HepG2 (cell line): ENCODE measurements around the gene STARD10. TPM values are rescaled to one million over a fixed set of nuclear protein-coding genes. Genes with fewer than 3 reads are reported as not detected.

ENCODE experiments used
- DR1 ChIP-seq: sonication (generic); formaldehyde crosslinking; IDR thresholded peaks from 2 replicates; pipeline ENCODE4 v1.8.0; 2021; ENCODE audit warnings: mild to moderate bottlenecking, missing genetic modification reagents, inconsistent platforms
- HIVEP1 ChIP-seq: sonication (generic); formaldehyde crosslinking; IDR thresholded peaks from 2 replicates; pipeline ENCODE4 v1.4.0; 2020; ENCODE audit warnings: mild to moderate bottlenecking, missing genetic modification reagents
- HMGXB3 ChIP-seq: sonication (generic); formaldehyde crosslinking; IDR thresholded peaks from 2 replicates; pipeline ENCODE4 v1.4.0; 2020; ENCODE audit warnings: missing genetic modification reagents, borderline replicate concordance
- ZNF737 ChIP-seq: sonication (generic); formaldehyde crosslinking; IDR thresholded peaks from 2 replicates; pipeline ENCODE4 v1.5.0; 2020; ENCODE audit warnings: missing genetic modification reagents, mild to moderate bottlenecking, borderline replicate concordance
- polyA plus RNA-seq, 8 experiments: library from polyadenylated mRNA; depleted of rRNA in 3 of 8; stranded (reverse) in 7 of 8; unstranded in 1 of 8; fragments of >200 nt; fragmentation: Illumina TruSeq in 4 of 8; extraction: Trizol in 4 of 8; gene quantifications; 2 replicates each; pipeline versions ENCODE4 v1.2.1 to v1.2.3, GENCODE V29; 2011 to 2016; ENCODE audit warnings: low read depth in 4 of 8, missing spikeins in 1 of 8, mixed read lengths in 1 of 8; ENCODE audit not compliant: insufficient read depth in 1 of 8
- total RNA-seq, 5 experiments: library from RNA; depleted of rRNA; stranded (reverse); fragments of >200 nt; fragmentation: Illumina TruSeq; extraction: Trizol; gene quantifications; 2 replicates each; pipeline ENCODE4 v1.2.3, GENCODE V29; 2016; ENCODE audit warnings: low read depth in 1 of 5
- TF ChIP-seq, protein P1 (sequence below): IDR thresholded peaks from 2 replicates; pipeline ENCODE4 v1.6.1; 2016; ENCODE audit warnings: mild to moderate bottlenecking
- TF ChIP-seq, protein P2 (sequence below), 2 experiments: sonication (generic) in 1 of 2; formaldehyde crosslinking in 1 of 2; IDR thresholded peaks; 2 replicates each; pipeline versions ENCODE4 v1.6.1 to v1.9.0; 2014 to 2022; ENCODE audit warnings: antibody characterized with exemption in 1 of 2, borderline replicate concordance in 1 of 2, inconsistent platforms in 1 of 2, low read depth in 1 of 2, missing genetic modification reagents in 1 of 2
- TF ChIP-seq, protein P3 (sequence below): sonication (generic); formaldehyde crosslinking; IDR thresholded peaks from 2 replicates; pipeline ENCODE4 v1.4.0; 2020; ENCODE audit warnings: missing genetic modification reagents

STARD10 gene
- total and polyA plus RNA-seq, 2 of the 13 experiments (the other 11 are each of a cell fraction or from before 2014, with no cell fraction given) = 260 to 341 TPM

- TF ChIP-seq, protein P1, sequence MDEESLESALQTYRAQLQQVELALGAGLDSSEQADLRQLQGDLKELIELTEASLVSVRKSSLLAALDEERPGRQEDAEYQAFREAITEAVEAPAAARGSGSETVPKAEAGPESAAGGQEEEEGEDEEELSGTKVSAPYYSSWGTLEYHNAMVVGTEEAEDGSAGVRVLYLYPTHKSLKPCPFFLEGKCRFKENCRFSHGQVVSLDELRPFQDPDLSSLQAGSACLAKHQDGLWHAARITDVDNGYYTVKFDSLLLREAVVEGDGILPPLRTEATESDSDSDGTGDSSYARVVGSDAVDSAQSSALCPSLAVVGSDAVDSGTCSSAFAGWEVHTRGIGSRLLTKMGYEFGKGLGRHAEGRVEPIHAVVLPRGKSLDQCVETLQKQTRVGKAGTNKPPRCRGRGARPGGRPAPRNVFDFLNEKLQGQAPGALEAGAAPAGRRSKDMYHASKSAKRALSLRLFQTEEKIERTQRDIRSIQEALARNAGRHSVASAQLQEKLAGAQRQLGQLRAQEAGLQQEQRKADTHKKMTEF = peak; percentile 21; the same call in 1 of the 2 replicates
- peak; percentile 60; the same call in 1 of the 2 replicates for TF ChIP-seq HMGXB3
- no peak; the same call in 1 of the 2 replicates for TF ChIP-seq HIVEP1
- TF ChIP-seq, protein P2, sequence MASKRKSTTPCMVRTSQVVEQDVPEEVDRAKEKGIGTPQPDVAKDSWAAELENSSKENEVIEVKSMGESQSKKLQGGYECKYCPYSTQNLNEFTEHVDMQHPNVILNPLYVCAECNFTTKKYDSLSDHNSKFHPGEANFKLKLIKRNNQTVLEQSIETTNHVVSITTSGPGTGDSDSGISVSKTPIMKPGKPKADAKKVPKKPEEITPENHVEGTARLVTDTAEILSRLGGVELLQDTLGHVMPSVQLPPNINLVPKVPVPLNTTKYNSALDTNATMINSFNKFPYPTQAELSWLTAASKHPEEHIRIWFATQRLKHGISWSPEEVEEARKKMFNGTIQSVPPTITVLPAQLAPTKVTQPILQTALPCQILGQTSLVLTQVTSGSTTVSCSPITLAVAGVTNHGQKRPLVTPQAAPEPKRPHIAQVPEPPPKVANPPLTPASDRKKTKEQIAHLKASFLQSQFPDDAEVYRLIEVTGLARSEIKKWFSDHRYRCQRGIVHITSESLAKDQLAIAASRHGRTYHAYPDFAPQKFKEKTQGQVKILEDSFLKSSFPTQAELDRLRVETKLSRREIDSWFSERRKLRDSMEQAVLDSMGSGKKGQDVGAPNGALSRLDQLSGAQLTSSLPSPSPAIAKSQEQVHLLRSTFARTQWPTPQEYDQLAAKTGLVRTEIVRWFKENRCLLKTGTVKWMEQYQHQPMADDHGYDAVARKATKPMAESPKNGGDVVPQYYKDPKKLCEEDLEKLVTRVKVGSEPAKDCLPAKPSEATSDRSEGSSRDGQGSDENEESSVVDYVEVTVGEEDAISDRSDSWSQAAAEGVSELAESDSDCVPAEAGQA (IDR thresholded peaks at IDR 0.05; ENCODE audit: low read depth) = no peak
- TF ChIP-seq, protein P2 (CRISPR knock-in tag; IDR thresholded peaks at IDR 0.05; ENCODE audit: borderline replicate concordance) = no peak
- TF ChIP-seq, protein P3, sequence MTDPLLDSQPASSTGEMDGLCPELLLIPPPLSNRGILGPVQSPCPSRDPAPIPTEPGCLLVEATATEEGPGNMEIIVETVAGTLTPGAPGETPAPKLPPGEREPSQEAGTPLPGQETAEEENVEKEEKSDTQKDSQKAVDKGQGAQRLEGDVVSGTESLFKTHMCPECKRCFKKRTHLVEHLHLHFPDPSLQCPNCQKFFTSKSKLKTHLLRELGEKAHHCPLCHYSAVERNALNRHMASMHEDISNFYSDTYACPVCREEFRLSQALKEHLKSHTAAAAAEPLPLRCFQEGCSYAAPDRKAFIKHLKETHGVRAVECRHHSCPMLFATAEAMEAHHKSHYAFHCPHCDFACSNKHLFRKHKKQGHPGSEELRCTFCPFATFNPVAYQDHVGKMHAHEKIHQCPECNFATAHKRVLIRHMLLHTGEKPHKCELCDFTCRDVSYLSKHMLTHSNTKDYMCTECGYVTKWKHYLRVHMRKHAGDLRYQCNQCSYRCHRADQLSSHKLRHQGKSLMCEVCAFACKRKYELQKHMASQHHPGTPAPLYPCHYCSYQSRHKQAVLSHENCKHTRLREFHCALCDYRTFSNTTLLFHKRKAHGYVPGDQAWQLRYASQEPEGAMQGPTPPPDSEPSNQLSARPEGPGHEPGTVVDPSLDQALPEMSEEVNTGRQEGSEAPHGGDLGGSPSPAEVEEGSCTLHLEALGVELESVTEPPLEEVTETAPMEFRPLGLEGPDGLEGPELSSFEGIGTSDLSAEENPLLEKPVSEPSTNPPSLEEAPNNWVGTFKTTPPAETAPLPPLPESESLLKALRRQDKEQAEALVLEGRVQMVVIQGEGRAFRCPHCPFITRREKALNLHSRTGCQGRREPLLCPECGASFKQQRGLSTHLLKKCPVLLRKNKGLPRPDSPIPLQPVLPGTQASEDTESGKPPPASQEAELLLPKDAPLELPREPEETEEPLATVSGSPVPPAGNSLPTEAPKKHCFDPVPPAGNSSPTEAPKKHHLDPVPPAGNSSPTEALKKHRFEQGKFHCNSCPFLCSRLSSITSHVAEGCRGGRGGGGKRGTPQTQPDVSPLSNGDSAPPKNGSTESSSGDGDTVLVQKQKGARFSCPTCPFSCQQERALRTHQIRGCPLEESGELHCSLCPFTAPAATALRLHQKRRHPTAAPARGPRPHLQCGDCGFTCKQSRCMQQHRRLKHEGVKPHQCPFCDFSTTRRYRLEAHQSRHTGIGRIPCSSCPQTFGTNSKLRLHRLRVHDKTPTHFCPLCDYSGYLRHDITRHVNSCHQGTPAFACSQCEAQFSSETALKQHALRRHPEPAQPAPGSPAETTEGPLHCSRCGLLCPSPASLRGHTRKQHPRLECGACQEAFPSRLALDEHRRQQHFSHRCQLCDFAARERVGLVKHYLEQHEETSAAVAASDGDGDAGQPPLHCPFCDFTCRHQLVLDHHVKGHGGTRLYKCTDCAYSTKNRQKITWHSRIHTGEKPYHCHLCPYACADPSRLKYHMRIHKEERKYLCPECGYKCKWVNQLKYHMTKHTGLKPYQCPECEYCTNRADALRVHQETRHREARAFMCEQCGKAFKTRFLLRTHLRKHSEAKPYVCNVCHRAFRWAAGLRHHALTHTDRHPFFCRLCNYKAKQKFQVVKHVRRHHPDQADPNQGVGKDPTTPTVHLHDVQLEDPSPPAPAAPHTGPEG (CRISPR knock-in tag) = no peak
- TF ChIP-seq ZNF737 = no peak
- TF ChIP-seq DR1 (CRISPR knock-in tag) = no peak
Measured at GRCh38 chr11:72778535-72779494, 15.0 kb downstream of the STARD10 start (continued).
